Endothelial cell of umbilical vein (primary cell): ENCODE results near the gene SLC35G6.

Experiments
- EZH2 ChIP-seq: IDR thresholded peaks from 2 replicates; pipeline ENCODE4 v1.6.1; 2012; ENCODE audit warnings: borderline replicate concordance, low read depth, mild to moderate bottlenecking, moderate library complexity, low read length, inconsistent platforms; ENCODE audit not compliant: severe bottlenecking
- MYC ChIP-seq: IDR thresholded peaks from one replicate; pipeline ENCODE4 v1.6.1; 2011; ENCODE audit warnings: mild to moderate bottlenecking, low read depth, low read length
- POLR2A ChIP-seq: IDR thresholded peaks from 2 replicates; pipeline ENCODE4 v1.6.1; 2012; ENCODE audit warnings: low read depth, mild to moderate bottlenecking, control low read depth, low read length
- POLR2AphosphoS5 ChIP-seq: IDR thresholded peaks from 2 replicates; pipeline ENCODE4 v1.6.1; 2012; ENCODE audit warnings: low read depth, mild to moderate bottlenecking, control low read depth, low read length, moderate library complexity; ENCODE audit not compliant: insufficient read depth
- TF ChIP-seq, protein P1 (sequence below), 2 donors: IDR thresholded peaks; 1 replicate in 1 of 2; 2 replicates in 1 of 2; pipeline ENCODE4 v1.5.1; 2011; ENCODE audit warnings: low read length in 2 of 2, mild to moderate bottlenecking in 2 of 2, moderate library complexity in 2 of 2, control low read depth in 1 of 2, inconsistent platforms in 1 of 2, low read depth in 1 of 2; ENCODE audit not compliant: insufficient read depth in 1 of 2; ENCODE audit errors: extremely low read depth in 1 of 2
- TF ChIP-seq, protein P2 (sequence below): IDR thresholded peaks from 2 replicates; pipeline ENCODE4 v1.6.1; 2011; ENCODE audit not compliant: insufficient read depth, insufficient read length

DNA sequence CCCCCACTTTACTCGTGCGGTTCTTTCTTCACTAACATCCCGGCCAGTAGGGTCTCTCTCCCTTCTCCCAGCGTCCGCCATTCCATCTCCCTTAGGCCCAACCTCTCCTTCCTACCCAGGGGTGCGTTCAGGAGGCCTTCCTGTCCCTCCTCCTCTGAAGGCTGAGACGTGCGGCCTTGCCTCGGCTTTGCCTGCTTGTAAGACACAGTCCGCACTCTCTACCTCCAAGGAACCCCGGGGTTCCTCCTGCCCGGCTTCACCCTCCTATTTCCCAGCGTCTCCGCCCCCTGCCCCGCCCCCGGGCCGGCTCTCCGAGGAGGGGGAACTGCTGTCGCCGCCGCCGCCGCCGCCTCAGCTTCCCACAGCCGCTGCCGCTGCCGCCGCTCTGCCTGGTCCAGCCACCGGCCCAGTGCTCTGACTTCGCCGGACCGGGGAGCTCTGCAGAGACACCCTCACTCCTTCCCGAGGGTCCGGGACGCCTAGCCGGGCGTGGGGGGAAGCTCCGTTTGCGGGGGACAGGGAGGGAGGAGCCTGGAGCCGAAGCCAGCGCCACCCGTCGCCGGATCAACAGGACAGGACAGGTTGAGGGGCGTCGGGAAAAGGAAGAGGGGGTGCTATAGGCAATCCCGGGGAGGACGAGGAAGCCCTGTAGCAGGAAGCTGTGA is 43.2 kb upstream of the SLC35G6 start:
- TF ChIP-seq, protein P1, sequence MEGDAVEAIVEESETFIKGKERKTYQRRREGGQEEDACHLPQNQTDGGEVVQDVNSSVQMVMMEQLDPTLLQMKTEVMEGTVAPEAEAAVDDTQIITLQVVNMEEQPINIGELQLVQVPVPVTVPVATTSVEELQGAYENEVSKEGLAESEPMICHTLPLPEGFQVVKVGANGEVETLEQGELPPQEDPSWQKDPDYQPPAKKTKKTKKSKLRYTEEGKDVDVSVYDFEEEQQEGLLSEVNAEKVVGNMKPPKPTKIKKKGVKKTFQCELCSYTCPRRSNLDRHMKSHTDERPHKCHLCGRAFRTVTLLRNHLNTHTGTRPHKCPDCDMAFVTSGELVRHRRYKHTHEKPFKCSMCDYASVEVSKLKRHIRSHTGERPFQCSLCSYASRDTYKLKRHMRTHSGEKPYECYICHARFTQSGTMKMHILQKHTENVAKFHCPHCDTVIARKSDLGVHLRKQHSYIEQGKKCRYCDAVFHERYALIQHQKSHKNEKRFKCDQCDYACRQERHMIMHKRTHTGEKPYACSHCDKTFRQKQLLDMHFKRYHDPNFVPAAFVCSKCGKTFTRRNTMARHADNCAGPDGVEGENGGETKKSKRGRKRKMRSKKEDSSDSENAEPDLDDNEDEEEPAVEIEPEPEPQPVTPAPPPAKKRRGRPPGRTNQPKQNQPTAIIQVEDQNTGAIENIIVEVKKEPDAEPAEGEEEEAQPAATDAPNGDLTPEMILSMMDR (IDR thresholded peaks at IDR 0.05; ENCODE audit: extremely low read depth in 1 of 2, insufficient read depth in 1 of 2, low read depth in 1 of 2, low read length in 2 of 2): no peak
- TF ChIP-seq MYC: no peak
- TF ChIP-seq, protein P2, sequence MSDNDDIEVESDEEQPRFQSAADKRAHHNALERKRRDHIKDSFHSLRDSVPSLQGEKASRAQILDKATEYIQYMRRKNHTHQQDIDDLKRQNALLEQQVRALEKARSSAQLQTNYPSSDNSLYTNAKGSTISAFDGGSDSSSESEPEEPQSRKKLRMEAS: no peak
- TF ChIP-seq POLR2AphosphoS5: no peak
- TF ChIP-seq EZH2: peak; percentile 38
- no peak for TF ChIP-seq POLR2A
